B cell (primary cell): ENCODE measurements around the gene TEAD1.

ENCODE experiments used
- EZH2 ChIP-seq: IDR thresholded peaks from 2 replicates; pipeline ENCODE4 v1.6.1; 2012; ENCODE audit warnings: borderline replicate concordance, low read depth, mild to moderate bottlenecking, moderate library complexity, low read length; ENCODE audit not compliant: insufficient read depth, poor library complexity, severe bottlenecking
- TF ChIP-seq, protein P1 (sequence below): fragments of 200-600 bp; IDR thresholded peaks from one replicate; pipeline ENCODE4 v1.8.0; 2022; ENCODE audit warnings: antibody characterized with exemption, mild to moderate bottlenecking

DNA sequence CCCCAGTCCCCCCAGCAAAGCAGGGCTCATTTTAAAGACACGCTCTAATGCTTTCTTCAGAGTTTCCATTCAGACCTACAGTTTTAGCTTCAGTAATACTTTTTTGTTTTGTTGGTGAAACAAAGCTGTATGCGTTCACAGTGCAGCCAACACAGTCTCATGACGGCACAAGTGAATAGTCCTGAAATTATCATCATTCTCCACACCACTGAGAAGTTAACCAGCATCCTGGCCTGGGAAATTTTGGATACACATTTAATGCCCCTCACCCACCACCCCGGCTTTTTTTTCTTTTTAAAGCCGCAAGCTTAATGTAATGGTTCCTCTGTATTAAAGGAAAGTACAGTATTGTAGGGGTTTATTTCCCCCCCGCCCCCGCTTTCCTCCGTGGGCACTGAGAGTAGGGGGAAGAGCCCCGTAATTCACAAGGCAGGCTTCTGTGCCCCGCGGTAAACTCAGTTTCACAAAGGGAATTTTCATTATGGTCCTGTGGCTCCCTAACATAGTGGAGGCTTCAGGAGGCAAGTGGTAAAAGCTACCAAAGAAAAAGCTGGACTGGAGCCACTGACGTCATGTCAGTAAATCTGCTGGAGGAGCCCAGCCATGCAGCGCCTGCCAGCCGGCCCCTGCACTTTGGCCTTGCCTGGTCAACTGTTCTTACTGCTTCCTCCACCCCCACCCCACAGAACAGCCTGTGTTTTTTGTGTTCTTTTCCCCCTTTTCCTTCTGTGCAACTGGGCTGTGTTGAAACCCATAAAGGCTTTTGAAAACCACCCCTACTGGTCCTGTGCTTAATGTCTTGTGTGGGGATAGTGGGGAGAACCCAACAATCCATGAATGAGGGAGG lies 18.2 kb downstream of the TEAD1 start:
- TF ChIP-seq, protein P1, sequence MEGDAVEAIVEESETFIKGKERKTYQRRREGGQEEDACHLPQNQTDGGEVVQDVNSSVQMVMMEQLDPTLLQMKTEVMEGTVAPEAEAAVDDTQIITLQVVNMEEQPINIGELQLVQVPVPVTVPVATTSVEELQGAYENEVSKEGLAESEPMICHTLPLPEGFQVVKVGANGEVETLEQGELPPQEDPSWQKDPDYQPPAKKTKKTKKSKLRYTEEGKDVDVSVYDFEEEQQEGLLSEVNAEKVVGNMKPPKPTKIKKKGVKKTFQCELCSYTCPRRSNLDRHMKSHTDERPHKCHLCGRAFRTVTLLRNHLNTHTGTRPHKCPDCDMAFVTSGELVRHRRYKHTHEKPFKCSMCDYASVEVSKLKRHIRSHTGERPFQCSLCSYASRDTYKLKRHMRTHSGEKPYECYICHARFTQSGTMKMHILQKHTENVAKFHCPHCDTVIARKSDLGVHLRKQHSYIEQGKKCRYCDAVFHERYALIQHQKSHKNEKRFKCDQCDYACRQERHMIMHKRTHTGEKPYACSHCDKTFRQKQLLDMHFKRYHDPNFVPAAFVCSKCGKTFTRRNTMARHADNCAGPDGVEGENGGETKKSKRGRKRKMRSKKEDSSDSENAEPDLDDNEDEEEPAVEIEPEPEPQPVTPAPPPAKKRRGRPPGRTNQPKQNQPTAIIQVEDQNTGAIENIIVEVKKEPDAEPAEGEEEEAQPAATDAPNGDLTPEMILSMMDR: no peak
- no peak for TF ChIP-seq EZH2
